SK-N-SH (cell line): Measurements from ENCODE around the gene CYP27A1. TPM values are rescaled to one million over a fixed set of nuclear protein-coding genes. Genes with fewer than 3 reads are reported as not detected.

Source experiments
- CTCF ChIA-PET: fragments of 300-600, 350-600 bp; formaldehyde crosslinking; extraction: SDS; loops from one replicate; lab custom pipeline; 2021; lab: Yijun Ruan, JAX
- POLR2A ChIA-PET: fragments of 350-600 bp; sonication (Branson Sonifier 250); formaldehyde crosslinking; extraction: SDS; loops from one replicate; lab custom pipeline; 2020; ENCODE audit warnings: antibody characterized with exemption, inconsistent platforms; lab: Yijun Ruan, JAX
- DNase-seq: peaks from one replicate; pipeline ENCODE4 v3.0.0; 2012
- H2AFZ ChIP-seq: fragments of 200-600 bp; sonication (generic); 2 replicates; pipeline ENCODE4 v1.8.1; 2016; ENCODE audit warnings: antibody characterized with exemption, mild to moderate bottlenecking, low read depth
- H3F3A ChIP-seq: fragments of 200-600 bp; sonication (generic); replicated peaks from 2 replicates; pipeline ENCODE3; 2016; ENCODE audit warnings: antibody characterized with exemption, mild to moderate bottlenecking; ENCODE audit not compliant: insufficient read depth
- H3K27ac ChIP-seq, 2 experiments: fragments of 200-500 bp in 1 of 2; fragments of 200-600 bp in 1 of 2; sonication (Bioruptor generic) in 1 of 2; sonication (generic), shearing (Covaris generic) in 1 of 2; 2 replicates each; pipeline versions ENCODE4 v1.5.1 to v1.6.1; 2014 to 2016; ENCODE audit warnings: low read depth in 2 of 2, inconsistent platforms in 1 of 2, low read length in 1 of 2, mild to moderate bottlenecking in 1 of 2, mixed read lengths in 1 of 2
- H3K27me3 ChIP-seq: fragments of 200-600 bp; sonication (generic), shearing (Covaris generic); 2 replicates; pipeline ENCODE4 v1.6.1; 2016; ENCODE audit warnings: mixed run types; ENCODE audit not compliant: insufficient read depth
- H3K36me3 ChIP-seq, 2 experiments: fragments of 200-500 bp in 1 of 2; fragments of 200-600 bp in 1 of 2; sonication (Bioruptor generic) in 1 of 2; sonication (generic) in 1 of 2; replicated peaks in 1 of 2; 2 replicates each; pipeline versions ENCODE3 to v1.5.1; 2014 to 2016; ENCODE audit warnings: low read length in 1 of 2, mild to moderate bottlenecking in 1 of 2; ENCODE audit not compliant: insufficient read depth in 2 of 2, control insufficient read depth in 1 of 2
- H3K4me1 ChIP-seq, 2 experiments: fragments of 200-500 bp in 1 of 2; fragments of 200-600 bp in 1 of 2; sonication (Bioruptor generic) in 1 of 2; sonication (generic), shearing (Covaris generic) in 1 of 2; 2 replicates each; pipeline versions ENCODE4 v1.5.1 to v1.6.1; 2014 to 2016; ENCODE audit warnings: low read depth in 1 of 2, low read length in 1 of 2, mixed run types in 1 of 2; ENCODE audit not compliant: insufficient read depth in 2 of 2, control insufficient read depth in 1 of 2
- H3K4me2 ChIP-seq: fragments of 200-600 bp; sonication (generic), shearing (Covaris generic); 2 replicates; pipeline ENCODE4 v1.6.1; 2017; ENCODE audit warnings: mixed run types
- H3K4me3 ChIP-seq, 2 experiments: fragments of 200-500 bp in 1 of 2; fragments of 200-600 bp in 1 of 2; sonication (Bioruptor generic) in 1 of 2; sonication (generic), shearing (Covaris generic) in 1 of 2; 2 replicates each; pipeline versions ENCODE4 v1.5.1 to v1.8.1; 2014 to 2016; ENCODE audit warnings: low read depth in 2 of 2, inconsistent platforms in 1 of 2, low read length in 1 of 2, mild to moderate bottlenecking in 1 of 2, mixed read lengths in 1 of 2, moderate library complexity in 1 of 2
- H3K79me2 ChIP-seq: fragments of 200-600 bp; sonication (generic); 2 replicates; pipeline ENCODE4 v1.8.1; 2017; ENCODE audit warnings: mild to moderate bottlenecking; ENCODE audit not compliant: insufficient read depth
- H3K9ac ChIP-seq: fragments of 200-600 bp; sonication (generic); 2 replicates; pipeline ENCODE4 v1.6.1; 2017; ENCODE audit warnings: mixed run types
- H3K9me2 ChIP-seq: fragments of 200-600 bp; sonication (generic); 2 replicates; pipeline ENCODE4 v1.6.1; 2017; ENCODE audit warnings: mixed run types
- H3K9me3 ChIP-seq: fragments of 200-600 bp; sonication (generic); 2 replicates; pipeline ENCODE4 v1.6.1; 2017; ENCODE audit warnings: mixed run types, mild to moderate bottlenecking, moderate library complexity
- H4K20me1 ChIP-seq: fragments of 200-600 bp; sonication (generic); 2 replicates; pipeline ENCODE4 v1.6.1; 2017; ENCODE audit warnings: mild to moderate bottlenecking, mixed run types; ENCODE audit not compliant: insufficient read depth
- CHD2 ChIP-seq: fragments of 150-350 bp; IDR thresholded peaks from 2 replicates; pipeline ENCODE4 v1.6.1; 2018; ENCODE audit warnings: low read length; ENCODE audit not compliant: partially characterized antibody
- EZH2phosphoT487 ChIP-seq: fragments of 200-600 bp; sonication (generic); IDR thresholded peaks from 2 replicates; pipeline ENCODE4 v1.6.1; 2017; ENCODE audit warnings: low read depth, mixed run types, mild to moderate bottlenecking, antibody characterized with exemption, moderate library complexity, borderline replicate concordance
- FOSL2 ChIP-seq: IDR thresholded peaks from 2 replicates; pipeline ENCODE4 v1.4.0; 2012; ENCODE audit warnings: low read depth, mild to moderate bottlenecking, moderate library complexity, borderline replicate concordance
- FOXM1 ChIP-seq: IDR thresholded peaks from 2 replicates; pipeline ENCODE4 v1.4.0; 2012; ENCODE audit warnings: low read depth, mild to moderate bottlenecking
- GABPA ChIP-seq: IDR thresholded peaks from 2 replicates; pipeline ENCODE4 v1.4.0; 2012; ENCODE audit warnings: low read depth, mild to moderate bottlenecking
- GATA2 ChIP-seq: sonication (generic); formaldehyde crosslinking; IDR thresholded peaks from 2 replicates; pipeline ENCODE4 v1.5.0; 2020; ENCODE audit warnings: mild to moderate bottlenecking, missing genetic modification reagents
- NRF1 ChIP-seq: IDR thresholded peaks from 2 replicates; pipeline ENCODE4 v1.6.1; 2012; ENCODE audit warnings: low read depth, mild to moderate bottlenecking, low read length
- POLR2AphosphoS5 ChIP-seq: IDR thresholded peaks from 2 replicates; pipeline ENCODE4 v1.6.1; 2012; ENCODE audit warnings: low read depth, low read length
- TCF12 ChIP-seq: IDR thresholded peaks from 2 replicates; pipeline ENCODE4 v1.4.0; 2012
- TEAD4 ChIP-seq: IDR thresholded peaks from 2 replicates; pipeline ENCODE4 v1.4.0; 2012; ENCODE audit warnings: mild to moderate bottlenecking, borderline replicate concordance; ENCODE audit not compliant: insufficient read depth
- USF1 ChIP-seq: IDR thresholded peaks from 2 replicates; pipeline ENCODE4 v1.4.0; 2012; ENCODE audit warnings: low read depth, borderline replicate concordance
- YY1 ChIP-seq: IDR thresholded peaks from 2 replicates; pipeline ENCODE4 v1.4.0; 2012; ENCODE audit warnings: low read depth, mild to moderate bottlenecking
- ZBTB33 ChIP-seq: IDR thresholded peaks from 2 replicates; pipeline ENCODE4 v1.4.0; 2012; ENCODE audit warnings: low read depth, borderline replicate concordance
- WGBS: methylation state at CpG from one replicate; pipeline ENCODE4 v1.1.6; 2017; ENCODE audit warnings: low lambda C conversion rate; 5-methylcytosine and 5-hydroxymethylcytosine counted together
- polyA plus RNA-seq, 3 experiments: library from polyadenylated mRNA; depleted of rRNA; stranded (reverse); fragments of >200 nt; gene quantifications; 2 replicates each; pipeline ENCODE4 v1.2.3, GENCODE V29; 2012
- TF ChIP-seq, protein P1 (sequence below): IDR thresholded peaks from 2 replicates; pipeline ENCODE4 v1.4.0; 2012; ENCODE audit warnings: low read depth
- TF ChIP-seq, protein P2 (sequence below): fragments of 200-600 bp; sonication (generic); IDR thresholded peaks from 2 replicates; pipeline ENCODE4 v1.6.1; 2017; ENCODE audit warnings: antibody characterized with exemption, mild to moderate bottlenecking, moderate library complexity

CYP27A1 gene
- polyA plus RNA-seq, 1 of the 3 experiments (the other 2 are of a cell fraction): 0.54 TPM

- POLR2A ChIA-PET: no interaction called here
- peaks cover 8% of the 10 kb centered on the region; the same call in 1 of the 2 replicates for H3K27me3 ChIP-seq
- DNase-seq: no peak
- no peaks in the 10 kb centered on the region for H4K20me1 ChIP-seq
- H3K4me1 ChIP-seq: no peaks in the 10 kb centered on the region
- H3F3A ChIP-seq: no peaks in the 10 kb centered on the region
- H3K9me2 ChIP-seq: no peaks in the 10 kb centered on the region
- no peak overlapping the region for H3K4me3 ChIP-seq
- H2AFZ ChIP-seq: no peak overlapping the region
- no peaks in the 10 kb centered on the region for H3K36me3 ChIP-seq
- no peaks in the 10 kb centered on the region for H3K9me3 ChIP-seq
- H3K27ac ChIP-seq: no peak overlapping the region
- WGBS: 81% methylated on average over 8 of the region's 15 CpGs
- H3K79me2 ChIP-seq: no peaks in the 10 kb centered on the region
- CTCF ChIA-PET: interaction anchor here (1.0 to 1.5 kb wide), 2 partner anchors 27 to 69 kb away, joined by 3 read pairs; no protein-coding TSS in a partner anchor
- H3K4me2 ChIP-seq: no peak overlapping the region
- TF ChIP-seq EZH2phosphoT487 (no peak), TEAD4 (no peak), FOXM1 (no peak), ZBTB33 (no peak), GABPA (no peak), CHD2 (no peak), POLR2AphosphoS5 (no peak), NRF1 (no peak), YY1 (no peak), TCF12 (no peak), GATA2 (CRISPR knock-in tag) (no peak), FOSL2 (no peak), USF1 (no peak)
- TF ChIP-seq, protein P1, sequence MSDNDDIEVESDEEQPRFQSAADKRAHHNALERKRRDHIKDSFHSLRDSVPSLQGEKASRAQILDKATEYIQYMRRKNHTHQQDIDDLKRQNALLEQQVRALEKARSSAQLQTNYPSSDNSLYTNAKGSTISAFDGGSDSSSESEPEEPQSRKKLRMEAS: no peak
- TF ChIP-seq, protein P2, sequence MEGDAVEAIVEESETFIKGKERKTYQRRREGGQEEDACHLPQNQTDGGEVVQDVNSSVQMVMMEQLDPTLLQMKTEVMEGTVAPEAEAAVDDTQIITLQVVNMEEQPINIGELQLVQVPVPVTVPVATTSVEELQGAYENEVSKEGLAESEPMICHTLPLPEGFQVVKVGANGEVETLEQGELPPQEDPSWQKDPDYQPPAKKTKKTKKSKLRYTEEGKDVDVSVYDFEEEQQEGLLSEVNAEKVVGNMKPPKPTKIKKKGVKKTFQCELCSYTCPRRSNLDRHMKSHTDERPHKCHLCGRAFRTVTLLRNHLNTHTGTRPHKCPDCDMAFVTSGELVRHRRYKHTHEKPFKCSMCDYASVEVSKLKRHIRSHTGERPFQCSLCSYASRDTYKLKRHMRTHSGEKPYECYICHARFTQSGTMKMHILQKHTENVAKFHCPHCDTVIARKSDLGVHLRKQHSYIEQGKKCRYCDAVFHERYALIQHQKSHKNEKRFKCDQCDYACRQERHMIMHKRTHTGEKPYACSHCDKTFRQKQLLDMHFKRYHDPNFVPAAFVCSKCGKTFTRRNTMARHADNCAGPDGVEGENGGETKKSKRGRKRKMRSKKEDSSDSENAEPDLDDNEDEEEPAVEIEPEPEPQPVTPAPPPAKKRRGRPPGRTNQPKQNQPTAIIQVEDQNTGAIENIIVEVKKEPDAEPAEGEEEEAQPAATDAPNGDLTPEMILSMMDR: no peak
- H3K9ac ChIP-seq: no peak overlapping the region
Observed at GRCh38 chr2:218820746-218821369, 38.9 kb downstream of the CYP27A1 start.
